Cardiac fibroblast (primary cell): ENCODE results near the gene TSPAN18.

Experiments
- DNase-seq, 2 donors: peaks; one replicate each; pipeline versions ENCODE4 v3.0.0 to v3.0.0-alpha.2; 2010; ENCODE audit warnings: low read depth in 2 of 2
- H3K4me3 ChIP-seq, 2 donors: replicated peaks in 1 of 2; 1 replicate in 1 of 2; 2 replicates in 1 of 2; pipeline ENCODE4 v1.5.1; 2011; ENCODE audit warnings: low read depth in 2 of 2, low read length in 2 of 2, mild to moderate bottlenecking in 2 of 2, moderate library complexity in 1 of 2
- TF ChIP-seq, protein P1 (sequence below): IDR thresholded peaks from one replicate; pipeline ENCODE4 v1.5.1; 2011; ENCODE audit warnings: low read depth, mild to moderate bottlenecking, low read length, inconsistent platforms

Gene TSPAN18

DNA sequence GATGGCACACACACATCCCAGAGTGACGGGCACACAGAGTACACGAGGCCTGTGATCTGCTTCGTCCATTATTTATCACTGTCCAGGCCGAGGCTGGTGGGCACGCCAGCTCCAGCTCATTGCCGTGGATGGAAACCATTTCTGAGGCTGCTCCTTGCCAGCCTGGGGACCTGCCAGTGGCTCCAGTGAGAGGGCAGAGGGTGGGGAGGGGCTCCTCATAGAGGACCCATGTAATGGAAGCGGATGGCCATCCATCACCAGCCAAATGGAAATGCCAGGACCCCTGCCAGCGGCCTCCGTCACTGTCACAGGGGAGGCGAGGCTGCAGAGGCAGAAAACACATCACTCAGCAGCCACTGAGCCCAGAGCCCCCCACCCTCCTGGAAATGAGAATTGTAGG is 188.2 kb downstream of the TSPAN18 start:
- DNase-seq = no peak
- H3K4me3 ChIP-seq = no peak overlapping the region
- TF ChIP-seq, protein P1, sequence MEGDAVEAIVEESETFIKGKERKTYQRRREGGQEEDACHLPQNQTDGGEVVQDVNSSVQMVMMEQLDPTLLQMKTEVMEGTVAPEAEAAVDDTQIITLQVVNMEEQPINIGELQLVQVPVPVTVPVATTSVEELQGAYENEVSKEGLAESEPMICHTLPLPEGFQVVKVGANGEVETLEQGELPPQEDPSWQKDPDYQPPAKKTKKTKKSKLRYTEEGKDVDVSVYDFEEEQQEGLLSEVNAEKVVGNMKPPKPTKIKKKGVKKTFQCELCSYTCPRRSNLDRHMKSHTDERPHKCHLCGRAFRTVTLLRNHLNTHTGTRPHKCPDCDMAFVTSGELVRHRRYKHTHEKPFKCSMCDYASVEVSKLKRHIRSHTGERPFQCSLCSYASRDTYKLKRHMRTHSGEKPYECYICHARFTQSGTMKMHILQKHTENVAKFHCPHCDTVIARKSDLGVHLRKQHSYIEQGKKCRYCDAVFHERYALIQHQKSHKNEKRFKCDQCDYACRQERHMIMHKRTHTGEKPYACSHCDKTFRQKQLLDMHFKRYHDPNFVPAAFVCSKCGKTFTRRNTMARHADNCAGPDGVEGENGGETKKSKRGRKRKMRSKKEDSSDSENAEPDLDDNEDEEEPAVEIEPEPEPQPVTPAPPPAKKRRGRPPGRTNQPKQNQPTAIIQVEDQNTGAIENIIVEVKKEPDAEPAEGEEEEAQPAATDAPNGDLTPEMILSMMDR = no peak

- no peak overlapping the region for H3K4me3 ChIP-seq
- DNase-seq = no peak
- TF ChIP-seq, protein P1 = no peak
Observed at GRCh38 chr11:44915621-44916020, 188.9 kb downstream of the TSPAN18 start.

DNA sequence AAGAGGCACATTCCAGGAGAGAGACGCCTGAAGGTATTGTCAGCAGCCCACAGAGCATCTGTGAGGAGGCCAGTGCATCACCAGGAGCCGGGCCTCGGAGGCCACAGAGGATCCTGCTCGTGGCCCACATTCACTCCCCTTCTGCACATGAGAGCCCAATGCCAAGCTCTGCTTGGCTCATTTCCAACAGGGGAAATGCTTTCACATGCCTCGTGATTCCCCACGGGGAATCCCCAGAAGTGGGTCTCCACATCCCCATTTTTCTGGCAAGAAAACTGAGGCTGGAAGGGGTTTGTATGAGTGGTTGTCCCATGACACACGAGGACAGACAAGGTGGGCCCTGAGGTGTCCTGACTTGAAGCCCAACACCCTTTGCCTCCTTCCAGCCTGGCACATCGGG is 189.6 kb downstream of the TSPAN18 start:
- no peak for DNase-seq
- no peak overlapping the region for H3K4me3 ChIP-seq
- TF ChIP-seq, protein P1 = no peak

- no peak overlapping the region for H3K4me3 ChIP-seq
- no peak for DNase-seq
- TF ChIP-seq, protein P1 = no peak
Observed at GRCh38 chr11:44916801-44917385, 190.1 kb downstream of the TSPAN18 start.

DNA sequence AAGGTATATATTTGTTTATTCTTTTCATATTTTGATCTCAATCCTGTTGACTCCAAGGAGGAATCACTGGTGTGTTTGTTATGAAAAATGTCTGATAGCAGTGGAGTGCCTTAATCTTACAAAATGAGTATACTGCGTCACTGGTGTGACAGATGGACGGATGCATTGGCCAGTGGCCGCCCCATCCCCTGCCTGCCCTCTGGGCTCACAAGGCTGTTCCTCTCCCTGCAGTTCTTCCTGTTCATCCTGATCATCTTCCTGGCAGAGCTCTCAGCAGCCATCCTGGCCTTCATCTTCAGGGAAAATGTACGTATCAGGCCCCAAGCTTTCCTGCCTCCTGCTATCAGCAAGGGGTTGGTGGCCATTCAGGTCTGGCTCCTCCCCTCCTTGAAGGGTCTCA is 191.0 kb downstream of the TSPAN18 start:
- no peak overlapping the region for H3K4me3 ChIP-seq
- TF ChIP-seq, protein P1 = no peak
- DNase-seq = no peak

DNA sequence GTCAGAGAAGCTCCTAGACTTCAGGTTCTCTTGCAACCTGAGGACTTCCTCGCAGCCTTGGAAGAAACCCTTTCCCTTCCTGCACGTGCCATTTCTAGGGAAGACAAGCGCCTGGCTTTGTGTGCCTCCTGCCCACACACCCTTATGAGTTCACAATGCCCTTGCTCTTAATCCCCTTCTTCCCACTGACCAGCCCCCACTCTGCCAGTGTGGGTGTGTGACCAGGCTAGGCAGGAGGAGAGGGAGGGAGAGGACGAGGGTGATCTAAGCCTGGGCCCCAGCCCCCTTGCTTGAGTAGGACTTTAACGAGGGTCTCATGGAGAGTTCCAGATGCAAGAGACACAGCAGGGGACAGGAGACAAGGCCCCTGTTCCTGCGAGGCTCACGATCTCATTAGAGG is 193.7 kb downstream of the TSPAN18 start:
- no peak for DNase-seq
- no peak overlapping the region for H3K4me3 ChIP-seq
- TF ChIP-seq, protein P1 = no peak

DNA sequence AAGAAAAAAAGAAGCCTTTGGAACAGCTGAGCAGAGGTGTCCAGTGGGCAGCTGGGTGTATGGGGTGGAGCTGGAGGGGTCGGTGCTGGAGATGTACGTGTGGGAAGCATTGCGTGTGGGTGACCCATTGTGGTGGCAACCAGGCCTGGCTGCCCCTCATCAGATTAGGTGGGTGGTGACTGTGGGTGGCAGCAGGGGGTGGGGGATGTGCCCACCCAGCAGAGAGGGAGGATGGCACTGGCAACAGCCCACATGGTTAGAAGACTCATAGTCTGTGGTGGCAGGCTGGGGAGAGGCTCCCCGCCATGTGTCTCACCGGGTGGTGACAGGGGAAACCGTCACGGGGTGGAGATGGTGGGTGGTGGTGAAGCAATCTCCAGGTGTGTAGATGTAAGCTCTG is 196.4 kb downstream of the TSPAN18 start:
- no peak overlapping the region for H3K4me3 ChIP-seq
- no peak for DNase-seq
- TF ChIP-seq, protein P1 = no peak
